GM18502 (cell line): ENCODE measurements around the gene BLOC1S2.
"Not testable (repeated sequence)": the region's sequence is repeated elsewhere in the genome, so short reads cannot be mapped to it uniquely, and the experiment has no call there.

Experiments used
- ATAC-seq: cut with Tn5 transposase; IDR thresholded peaks from one replicate; pipeline ENCODE4 v1.9.1; 2021; ENCODE audit warnings: mild to moderate bottlenecking; ENCODE audit not compliant: unreplicated experiment, poor library complexity

Gene BLOC1S2

DNA sequence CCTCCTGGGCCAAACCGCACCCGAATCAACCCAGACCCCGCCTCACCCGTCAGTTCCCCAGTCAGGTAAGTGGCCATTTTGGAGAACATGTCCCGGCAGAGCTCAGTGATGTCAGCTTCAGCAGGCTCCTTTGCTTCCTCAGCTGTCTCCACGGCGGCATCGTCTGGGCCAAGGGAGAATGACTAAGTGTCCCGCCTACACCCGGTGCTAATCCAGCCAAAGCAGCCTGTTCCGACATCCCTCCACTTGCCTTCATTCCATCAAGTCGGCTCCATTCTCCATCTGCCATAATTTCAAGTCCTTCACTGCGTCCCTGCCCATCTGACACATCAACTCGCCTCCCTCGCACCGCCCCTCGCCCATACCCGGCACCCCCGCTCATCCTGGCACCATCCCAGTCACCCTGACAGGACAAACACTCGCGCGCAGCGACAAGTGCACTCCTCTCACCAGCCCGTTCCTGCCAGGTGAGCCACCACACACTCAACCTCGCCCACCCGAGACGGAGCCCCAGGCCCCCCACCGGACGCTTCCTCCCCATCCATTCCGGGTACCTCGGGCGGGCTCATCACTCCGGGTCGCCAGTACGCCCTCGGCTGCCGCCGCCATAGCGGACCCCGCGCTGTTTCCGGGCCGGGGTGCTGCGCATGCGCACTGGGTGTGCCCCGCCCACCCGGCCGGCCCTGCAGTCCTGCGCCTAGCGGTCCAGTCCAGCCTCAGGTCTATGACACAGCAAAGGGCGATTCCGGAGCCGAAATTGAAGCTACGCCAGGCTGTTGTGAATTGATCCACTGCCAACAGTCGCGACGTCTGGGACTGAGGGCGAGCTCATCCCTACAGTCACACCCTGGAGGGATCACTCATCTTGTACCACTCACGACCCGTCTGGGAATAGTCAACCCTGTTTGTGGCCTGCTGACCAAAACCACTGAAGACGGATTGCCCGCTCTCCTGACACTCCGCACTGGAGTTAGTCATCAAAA is at the start of gene BLOC1S2:
TSS of gene BLOC1S2 (minus strand) at position 630 of the 983 bp plus-strand sequence. CDS start at position 609, 21 bp downstream.
- ATAC-seq: peak; percentile 86

DNA sequence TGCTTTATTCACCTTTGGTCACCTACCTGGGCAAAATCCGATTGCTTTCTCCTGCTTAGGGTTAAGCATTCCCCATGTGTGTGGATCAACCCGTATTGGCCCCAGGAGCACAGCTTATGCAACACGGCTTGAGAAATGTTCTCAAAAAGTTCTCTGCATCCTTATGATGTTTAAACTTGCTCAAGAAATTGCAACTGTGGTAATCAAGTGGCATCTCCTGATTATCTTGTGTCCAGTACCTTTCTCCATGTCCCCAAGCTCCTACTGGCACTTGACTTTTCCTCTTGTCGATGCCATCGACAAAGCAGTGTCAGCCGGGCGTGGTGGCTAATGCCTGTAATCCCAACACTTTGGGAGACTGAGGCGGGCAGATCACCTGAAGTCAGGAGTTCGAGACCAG is 48.3 kb upstream of the BLOC1S2 start:
- ATAC-seq: no peak

DNA sequence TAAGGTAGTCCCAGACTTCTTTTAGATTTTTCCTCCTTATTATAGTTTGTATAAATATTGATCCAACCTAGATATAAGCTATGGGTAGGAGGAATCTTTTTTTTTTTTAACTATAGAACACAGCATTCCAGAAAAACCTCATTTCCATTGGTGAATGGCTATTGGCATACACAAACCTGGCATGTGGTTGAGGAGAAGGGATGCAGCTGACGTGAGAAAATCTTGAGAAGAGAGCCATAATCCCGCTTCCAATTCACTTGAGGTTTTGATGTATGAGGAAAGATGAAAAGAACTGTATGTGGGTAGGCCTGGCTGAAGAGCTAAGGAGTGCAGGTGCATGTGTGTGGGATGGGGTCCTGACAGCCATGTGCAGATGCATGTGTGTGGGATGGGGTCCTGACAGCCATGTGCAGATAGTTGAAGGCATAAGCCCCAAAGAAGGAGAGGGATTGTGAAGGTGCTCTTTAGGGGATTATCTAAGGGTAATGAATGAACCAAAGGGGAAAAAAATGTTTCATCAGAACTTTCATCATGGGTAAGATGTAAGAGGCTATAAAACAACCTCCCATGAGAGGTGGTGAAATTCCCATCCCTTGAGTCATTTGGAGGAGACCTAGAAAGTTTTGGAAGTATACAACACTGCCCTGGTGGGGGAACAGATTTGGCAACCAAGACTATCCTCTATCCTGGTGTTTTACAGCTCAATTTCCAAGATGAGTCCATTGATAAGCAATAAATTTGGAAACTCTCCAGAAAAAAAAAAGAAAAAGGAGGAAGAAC is 47.4 kb upstream of the BLOC1S2 start:
- ATAC-seq: no peak

DNA sequence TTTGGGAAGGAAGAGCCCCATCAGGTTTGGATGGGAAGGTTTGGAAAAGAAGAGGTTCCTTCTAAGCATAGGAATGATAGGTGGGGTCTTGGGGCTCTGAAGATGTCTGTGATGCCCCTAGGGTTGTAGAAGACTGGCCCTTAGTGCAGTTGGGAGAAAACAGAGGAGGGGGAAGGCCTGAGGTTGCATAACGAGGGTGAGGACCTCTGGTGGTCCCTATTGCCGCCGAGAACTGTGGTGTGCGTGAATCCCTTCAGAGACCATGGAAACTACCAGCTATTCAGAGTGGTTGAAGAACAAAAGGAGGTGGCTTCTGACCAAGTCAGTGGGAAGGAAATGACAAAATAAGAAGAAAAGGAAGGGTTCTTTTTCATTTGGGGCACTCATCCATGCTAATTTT is 46.6 kb upstream of the BLOC1S2 start:
- no peak for ATAC-seq

DNA sequence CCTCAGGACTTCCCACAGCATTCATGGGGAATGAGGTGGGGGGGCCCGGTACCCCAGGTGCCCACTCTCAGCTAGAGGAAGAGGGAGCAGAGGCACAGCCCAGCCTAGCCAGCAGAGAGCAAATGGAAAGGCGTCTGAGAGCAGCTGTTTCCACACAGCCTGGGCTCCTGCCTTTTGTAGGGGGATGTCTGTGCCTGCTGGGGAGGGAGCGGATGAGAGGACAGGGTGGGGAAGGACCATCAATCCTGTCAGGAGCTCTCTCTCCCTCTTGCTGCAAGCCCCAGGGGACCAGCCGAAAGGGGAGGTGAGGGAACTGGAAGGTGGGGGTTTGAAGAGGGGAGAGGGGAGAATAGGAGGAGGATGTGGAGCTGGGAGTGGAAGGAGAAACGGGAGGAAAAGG is 43.6 kb upstream of the BLOC1S2 start, which contains the start of gene PKD2L1:
TSS of gene PKD2L1 (minus strand) at position 150 of the 400 bp plus-strand sequence. CDS start at position 25, 125 bp downstream.
- no peak for ATAC-seq

DNA sequence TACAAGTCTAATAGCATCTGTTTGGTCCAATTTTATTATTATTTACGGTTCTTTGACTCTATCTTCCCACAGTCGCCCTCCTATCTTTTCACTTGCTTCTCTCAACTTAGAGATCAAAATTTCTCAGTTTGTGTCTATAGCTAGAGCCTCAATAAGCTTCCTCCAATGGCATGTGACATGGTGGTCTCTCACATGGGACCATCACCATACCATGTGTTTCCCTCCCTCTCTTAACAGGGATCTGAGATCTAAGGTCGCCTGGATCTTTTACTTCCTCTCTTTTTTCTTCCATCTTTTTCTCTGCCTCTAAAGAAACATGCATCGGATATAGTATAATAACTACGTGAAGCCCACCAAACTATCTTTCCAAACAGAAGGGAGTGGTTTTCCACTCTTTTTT is 41.7 kb upstream of the BLOC1S2 start:
- no peak for ATAC-seq

DNA sequence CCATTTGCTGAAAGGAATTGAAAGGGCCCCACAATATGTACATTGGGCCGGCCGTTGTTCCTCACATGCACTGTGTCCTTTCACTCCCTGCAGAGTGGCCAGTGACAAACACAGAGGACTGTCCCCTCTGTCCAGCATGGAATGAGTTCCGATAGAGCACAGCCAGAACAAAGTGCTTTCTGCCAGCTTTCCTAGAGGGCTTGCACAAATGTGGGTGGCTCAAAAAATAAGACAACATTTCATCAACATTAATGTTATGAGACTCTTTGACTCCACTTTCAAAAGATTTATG is 41.2 kb upstream of the BLOC1S2 start:
- ATAC-seq: no peak

DNA sequence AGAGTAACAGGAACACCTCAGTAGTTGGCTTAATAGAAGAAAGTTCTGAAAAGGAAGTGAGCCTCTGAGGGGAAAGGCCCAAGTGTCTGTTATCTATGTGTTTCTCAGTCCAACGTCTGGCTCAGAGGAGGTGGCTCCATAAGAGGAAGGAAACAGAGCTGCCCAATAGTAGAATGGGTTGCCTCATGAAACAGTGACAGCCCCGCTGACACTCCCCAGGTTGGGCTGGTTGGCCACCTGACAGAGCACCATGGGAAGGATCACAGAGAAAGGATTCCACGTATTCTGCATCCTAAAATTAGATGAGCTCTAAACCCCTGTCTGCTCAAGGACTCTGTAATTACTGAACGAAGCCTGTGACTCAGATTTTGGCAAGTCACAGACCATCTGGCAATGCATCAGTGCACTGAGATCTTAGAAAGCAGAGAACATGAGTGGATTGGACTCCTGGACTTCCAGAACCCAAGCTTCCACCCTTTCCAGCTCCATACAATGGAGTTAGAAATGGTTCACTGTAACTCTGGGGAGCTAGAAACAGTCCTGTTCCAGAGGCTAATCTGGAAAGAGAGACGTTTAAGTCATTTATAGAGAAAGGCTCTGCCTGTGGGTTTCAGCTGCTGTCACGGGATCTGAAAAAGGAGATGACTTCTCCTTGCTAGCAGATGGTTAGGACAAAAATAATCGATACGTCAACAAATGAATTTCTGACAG is 40.7 kb upstream of the BLOC1S2 start:
- ATAC-seq: peak; percentile 98

DNA sequence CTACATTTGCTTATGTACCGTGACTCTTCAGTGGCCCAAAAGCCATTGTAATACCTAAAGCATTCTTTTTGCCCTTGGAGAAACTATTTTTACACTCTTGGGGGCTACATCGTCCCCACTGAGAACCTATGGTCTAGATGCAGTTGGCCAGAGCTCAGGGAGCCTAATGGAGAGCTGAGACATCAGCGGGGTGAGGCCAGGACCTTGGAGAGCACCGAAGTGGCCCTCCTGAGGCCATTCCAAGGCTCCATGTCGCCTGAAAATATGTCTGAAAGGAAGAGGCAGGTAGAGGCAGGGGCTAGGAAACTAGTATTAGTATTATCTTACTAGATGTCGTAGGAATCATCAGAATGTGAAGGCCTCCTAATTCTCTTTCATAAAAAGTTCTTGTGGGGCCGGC is 38.7 kb upstream of the BLOC1S2 start:
- ATAC-seq: no peak

DNA sequence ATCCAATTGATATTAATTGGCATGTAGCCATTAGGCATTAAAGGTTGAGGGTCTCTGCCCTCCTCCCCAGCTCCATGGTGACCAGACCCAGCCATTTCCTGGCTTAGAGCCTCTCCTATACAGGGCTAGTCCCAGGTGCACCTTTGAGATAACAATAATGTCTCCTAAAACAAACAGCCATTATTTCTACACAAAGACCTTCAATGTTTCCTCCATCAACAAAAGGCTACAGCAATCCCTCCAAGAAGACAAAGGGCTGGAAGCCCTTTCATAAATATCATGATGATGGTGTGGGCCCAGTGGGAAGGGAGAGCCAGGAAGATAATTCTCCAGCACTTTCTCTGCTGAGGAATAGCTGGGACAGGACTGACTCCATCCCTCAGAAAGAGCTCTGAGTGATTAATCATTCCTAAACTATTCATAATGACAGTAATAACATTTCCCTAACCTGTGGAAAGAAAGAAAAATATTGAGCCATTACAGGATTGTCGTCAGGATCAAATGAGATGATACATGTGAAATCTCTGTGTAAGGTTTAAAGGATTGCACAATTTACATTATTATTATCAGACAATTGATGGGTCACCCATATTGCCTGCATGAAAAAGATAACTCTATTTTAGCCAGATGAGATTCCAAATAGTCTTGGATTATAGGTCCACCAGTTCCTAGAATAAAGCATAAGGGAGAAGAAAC is 33.4 kb upstream of the BLOC1S2 start:
- ATAC-seq: no peak

DNA sequence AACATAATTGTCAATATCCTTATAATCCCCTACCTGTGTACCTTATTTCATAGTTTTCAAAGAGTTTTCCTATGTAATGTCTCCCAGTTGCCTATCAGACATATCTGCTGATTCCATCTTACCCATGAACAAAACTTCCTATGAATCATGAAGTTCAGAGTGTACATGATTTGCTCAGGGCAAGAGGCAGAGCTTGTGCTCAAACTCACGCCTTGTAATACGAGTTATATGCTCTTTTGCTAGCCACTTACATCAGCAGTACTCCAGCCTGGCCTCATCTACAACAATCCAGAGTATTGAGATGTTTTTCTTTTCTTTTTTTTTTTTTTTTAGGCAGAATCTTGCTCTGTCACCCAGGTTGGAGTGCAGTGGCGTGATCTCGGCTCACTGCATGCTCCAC is 31.7 kb upstream of the BLOC1S2 start:
- ATAC-seq: no peak

DNA sequence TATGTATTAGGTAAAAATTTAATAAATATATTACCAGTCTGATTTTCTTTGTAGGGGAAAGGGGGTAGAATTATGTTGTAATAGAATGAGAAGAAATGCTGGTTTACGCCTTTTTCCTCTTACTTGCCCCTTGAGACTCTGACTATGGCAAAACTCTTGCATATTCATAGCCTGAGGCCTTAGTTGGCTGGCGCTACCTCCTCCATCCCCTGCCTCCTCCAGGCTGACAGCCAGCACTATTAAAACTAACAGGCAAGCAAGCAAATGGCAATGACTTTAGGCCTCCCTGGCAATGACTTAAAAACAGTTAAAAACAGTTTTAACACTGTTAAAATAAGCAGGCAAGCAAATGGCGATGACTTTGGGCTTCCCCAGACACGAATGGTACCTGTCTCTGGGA is 29.1 kb upstream of the BLOC1S2 start:
- no peak for ATAC-seq

DNA sequence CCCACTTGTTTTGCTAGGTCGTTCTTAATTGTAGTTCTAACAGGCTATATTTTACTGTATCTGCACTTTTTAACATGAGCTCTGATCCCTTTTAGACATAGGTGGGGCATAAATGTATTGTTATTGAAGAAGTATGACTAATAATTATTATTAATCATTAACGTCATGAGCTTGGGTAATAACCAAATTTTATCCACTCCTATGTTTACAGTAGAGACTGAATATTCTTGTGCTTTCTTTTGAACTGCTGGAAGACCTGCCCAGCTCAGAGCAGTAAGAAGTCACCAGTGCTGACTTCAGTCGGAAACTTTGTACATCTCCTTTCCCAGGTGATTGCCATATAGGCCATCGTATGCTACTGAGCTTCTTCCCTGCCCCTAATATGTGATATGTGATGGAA is 24.8 kb upstream of the BLOC1S2 start:
- no peak for ATAC-seq

DNA sequence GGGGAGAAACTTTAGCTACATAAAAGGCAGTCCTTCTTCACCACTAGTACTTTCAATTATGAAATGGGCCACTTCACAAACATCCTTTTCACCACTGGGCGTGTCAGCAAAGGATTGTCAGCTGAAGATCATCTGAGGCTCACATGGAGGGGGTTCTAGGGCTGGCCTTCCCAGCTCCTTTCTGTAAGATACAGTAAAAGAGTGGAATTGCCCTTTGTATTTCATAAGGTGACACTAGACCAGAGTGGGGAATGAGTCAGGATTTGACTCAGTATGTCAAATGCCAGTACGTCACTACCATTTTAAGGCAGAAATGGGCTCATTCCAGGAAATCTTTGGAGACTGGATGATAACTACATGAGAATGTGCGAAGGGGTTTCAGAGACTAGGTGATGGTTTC is 21.2 kb upstream of the BLOC1S2 start:
- ATAC-seq: no peak

DNA sequence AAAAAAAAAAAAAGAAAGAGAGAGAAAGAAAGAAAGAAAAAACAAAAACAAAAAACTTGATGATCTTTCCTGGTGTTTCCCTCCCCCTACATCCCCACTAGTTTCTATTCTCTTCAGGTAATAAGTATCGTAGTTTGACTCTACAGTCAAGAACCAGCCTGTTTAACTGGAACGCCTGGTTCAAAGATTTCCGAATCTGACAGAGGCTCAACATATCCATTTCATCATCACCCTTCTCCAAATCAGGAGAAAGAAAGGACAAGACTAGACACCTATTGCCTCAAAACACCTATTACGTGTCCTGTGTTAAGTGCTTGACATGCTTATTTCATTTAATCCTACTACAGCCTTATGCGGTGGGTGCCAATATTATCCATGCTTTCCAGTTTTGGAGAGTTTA is 20.4 kb upstream of the BLOC1S2 start:
- no peak for ATAC-seq

DNA sequence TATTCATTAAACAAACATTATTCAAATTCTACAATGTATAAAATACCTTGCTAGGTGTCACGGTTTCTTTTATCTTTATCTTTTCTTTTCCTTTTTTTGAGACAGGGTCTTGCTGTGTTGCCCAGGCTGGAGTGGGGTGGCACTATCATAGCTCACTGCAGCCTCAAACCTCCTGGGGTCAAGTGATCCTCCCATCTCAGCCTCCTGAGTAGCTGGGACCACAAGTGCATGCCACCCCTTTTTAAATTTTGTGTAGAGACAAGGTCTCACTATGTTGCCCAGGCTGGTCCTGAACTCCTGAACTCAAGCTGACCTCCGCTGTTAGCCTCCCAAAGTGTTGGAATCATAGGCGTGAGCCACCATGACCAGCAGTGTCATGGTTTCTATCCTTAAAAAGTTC is 17.9 kb upstream of the BLOC1S2 start:
- no peak for ATAC-seq

DNA sequence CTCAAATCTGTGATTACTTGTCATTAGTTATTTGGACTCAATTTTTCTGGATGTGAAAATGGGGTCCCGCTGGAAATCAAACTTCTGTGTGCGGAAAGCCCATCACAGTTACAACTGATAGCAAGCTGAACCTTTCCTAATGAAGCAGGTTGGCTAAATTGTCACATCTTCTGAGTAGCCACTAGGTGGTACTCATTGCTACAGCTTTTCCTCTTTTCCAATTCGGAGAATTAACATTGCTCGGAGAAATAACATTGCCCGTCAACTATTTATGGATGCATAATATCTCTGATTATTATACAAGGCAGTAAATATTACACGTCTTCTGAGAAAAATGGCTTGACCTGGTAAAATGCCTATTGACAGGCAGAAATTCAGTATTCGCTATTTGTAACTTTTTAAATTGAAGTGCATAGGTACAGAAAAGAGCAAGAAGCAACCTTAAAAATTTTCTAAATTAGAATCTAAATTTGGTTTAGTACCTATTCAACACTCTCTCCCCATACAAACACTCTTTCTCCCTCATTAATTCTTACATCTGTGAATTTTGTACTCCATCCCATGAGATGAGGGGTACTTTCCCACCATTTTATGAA is 17.3 kb upstream of the BLOC1S2 start:
- ATAC-seq: no peak

DNA sequence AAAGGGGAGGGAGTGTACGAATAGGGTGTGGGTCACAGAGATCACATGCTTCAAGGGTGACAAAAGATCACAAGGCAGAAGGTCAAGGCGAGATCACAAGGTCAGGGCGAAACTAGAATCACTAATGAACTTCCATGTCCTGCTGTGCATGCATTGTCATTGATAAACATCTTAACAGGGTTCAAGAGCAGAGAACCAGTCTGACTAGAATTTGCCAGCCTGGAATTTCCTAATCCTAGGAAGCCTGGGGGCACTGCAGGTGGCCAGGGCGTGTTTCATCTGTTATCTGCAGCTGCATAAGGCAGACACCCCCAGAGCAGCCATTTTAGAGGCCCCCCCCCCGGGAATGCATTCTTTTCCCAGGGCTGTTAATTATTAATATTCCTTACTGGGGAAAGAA is 14.6 kb upstream of the BLOC1S2 start:
- not testable (repeated sequence) for ATAC-seq

DNA sequence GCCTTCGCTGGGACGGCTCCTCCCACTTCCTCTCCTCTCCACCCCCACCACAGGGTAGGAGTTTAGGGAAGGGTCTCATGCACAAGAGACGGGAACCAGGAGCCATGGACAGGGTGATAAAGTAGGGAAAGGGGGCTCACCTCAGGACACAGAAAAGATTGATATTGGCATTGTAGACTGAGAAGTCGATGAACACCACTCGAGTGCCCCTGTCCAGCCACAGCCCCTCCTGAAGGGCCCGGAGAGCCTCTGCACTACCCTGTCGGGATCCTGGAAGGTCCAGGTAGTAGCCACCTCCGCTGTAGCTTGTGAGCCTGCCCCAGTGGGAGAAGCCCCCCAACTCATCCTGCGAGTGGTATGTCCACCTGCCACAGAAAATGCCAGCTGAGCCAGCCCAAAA is 10.8 kb upstream of the BLOC1S2 start:
- no peak for ATAC-seq

DNA sequence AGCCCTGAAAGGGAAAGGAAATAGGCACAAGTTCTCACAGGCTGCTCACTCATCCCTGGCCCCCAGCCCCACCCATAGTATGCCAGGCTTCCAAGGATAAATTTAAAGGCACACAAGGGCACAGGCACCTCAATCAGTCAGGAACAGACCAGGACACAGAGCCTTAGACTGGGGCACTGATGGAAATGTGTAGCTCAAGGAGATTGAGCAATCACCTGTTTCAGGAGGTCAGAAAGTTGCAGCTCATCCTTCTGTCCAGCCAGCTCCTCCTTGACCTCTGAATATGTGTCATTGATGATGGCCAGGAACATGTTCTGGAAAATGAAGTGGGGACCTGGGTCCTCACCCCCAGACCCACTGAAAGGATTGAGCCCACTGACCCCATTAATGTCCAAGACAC is 6.6 kb upstream of the BLOC1S2 start:
- no peak for ATAC-seq
